GM19372 (cell line): ENCODE results near the gene DUOX2.
"Not testable (repeated sequence)": the region's sequence is repeated elsewhere in the genome, so short reads cannot be mapped to it uniquely, and the experiment has no call there.

Experiments used
- ATAC-seq: cut with Tn5 transposase; IDR thresholded peaks from one replicate; pipeline ENCODE4 v1.9.1; 2021; ENCODE audit warnings: mild to moderate bottlenecking, low read depth, moderate library complexity; ENCODE audit not compliant: unreplicated experiment

The DUOX2 gene

DNA sequence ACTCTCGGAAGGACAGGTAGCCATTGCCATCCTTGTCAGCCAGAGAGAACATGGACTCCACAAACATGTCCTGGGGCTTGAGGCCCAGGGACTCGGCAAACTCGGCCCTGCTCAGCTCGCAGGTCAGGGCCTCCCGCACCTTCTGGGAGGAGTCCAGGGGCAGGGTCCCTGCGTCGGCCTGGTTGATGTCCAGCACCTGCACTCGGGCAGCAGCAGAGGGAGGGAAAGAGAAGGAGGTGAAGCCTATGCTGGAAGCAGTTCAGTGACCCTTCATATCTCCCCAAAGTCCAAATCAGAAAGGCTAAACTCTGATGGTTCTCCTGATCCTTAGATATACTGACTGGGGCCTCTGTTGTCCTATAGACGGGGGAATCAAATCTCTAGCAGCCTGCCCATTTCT lies 9.8 kb downstream of the DUOX2 start:
- ATAC-seq: not testable (repeated sequence)

DNA sequence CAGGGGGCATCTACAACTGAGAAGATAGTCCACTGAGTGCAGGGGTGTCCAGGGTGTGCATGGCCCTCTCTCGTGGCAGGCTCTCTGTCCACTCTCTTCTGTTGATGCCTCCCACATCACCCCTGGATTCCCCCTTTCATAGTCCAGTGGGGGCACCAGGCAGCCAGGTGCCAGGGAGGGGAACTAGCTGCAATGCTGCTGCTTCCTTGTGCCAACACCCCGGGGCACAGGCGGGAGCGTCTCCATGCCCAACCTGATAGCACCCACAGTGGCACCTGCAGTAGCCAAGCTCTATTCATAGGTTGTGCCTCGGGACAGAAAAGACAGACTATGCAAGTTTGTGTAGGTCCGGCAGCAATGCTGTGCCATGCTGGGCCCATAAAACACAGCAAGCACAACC lies 11.7 kb downstream of the DUOX2 start:
- no peak for ATAC-seq

DNA sequence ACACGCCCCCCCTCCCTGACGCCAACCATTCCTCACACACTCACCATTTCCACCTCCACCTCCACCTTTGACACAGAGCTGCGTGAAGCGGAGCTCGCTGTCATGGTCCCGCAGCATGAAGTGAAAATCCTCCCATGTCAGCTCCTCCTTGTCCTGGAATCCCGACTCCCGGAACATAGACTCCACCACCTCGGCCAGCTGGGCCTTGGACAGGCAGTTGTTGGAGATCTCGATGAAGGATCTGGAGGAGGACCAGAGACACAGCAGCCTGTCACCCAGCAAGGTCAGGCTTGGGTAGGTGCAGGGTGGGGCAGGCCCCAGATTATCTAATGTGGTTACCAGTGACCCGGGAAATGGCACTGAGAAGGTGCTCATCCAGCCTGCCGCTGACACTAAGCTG lies 12.2 kb downstream of the DUOX2 start:
- no peak for ATAC-seq

DNA sequence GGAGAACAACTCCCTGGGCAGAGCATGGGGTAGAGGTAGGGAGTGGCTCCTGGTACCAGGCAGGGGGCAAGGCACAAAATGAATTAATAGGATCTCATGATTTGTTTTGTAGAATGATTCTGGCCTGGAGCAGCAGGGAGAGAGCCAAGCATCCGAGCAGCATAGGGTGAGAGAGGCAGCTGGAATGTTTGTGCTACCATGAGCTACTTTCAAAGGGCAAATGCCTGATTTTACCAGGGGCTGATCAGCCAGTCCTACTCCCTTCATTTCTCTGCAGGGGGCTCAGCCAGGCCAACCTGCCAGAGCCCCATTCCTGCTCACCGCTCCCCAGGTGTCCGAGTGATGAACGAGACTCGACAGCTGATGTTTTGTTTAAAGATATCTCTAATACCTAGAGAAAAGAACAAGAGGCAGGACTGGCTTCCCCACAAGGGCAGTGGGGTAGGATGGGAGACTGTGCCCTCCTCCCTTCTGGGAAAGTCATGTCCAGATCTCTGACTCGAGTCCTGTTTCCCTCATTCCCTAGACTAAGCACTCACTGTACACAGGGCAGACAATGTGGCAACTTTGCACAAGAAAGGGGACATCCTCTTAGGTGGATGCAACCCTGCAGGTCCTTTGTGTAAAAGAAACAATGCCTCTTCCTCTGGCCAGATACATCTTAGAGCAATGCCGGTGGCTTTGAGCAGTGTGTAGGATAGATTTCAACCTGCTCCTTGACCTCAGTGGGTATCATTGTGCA lies 12.9 kb downstream of the DUOX2 start:
- ATAC-seq: no peak

DNA sequence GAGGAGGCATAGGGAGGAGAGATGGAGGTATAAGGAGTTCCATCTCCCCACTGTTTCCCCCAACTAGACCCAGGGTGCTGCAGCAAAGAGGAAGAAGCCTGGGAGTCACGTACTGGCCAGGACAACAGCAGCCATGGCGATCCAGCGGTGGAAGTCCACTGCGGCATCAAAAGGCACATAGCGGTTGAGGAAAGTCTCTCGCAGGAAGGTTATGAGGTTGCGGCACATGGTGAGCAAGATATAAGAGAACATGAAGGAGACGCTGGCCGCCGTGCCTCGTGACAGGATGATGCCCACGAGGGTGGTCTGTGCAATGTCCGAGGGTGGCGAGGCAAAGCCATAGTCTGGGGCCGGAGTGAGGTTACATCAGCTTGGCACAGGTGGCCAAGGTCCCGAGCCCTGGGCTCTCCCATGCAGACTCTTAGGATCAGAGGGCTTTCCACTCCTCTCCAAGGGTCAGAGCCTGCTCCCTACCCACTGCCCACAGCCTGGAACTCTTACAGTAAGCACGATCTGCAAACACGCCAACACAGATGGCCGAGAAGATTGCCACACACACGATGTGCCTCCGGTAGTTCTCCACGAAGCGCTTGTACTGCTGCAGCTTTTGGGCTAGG lies 14.3 kb downstream of the DUOX2 start:
- no peak for ATAC-seq

DNA sequence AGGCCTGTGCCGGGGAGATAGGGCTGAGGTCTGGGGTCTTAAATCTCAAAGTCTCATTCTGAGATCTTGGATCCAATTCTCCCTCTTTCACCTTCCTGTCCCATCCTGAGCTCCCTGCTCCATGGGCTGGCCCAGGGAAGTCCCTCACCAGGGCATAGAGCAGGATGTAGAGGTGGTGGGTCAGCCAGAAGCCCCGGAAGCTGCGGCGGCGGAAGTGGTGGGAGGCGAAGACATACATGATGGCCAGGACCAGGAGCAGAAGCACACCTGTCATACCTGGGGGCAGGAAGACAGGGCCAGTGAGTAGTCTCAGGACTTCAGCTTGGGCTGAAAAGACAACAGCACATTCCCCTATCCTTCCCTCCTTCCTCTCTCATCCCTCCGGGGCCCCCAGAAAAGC lies 16.5 kb downstream of the DUOX2 start:
- no peak for ATAC-seq

DNA sequence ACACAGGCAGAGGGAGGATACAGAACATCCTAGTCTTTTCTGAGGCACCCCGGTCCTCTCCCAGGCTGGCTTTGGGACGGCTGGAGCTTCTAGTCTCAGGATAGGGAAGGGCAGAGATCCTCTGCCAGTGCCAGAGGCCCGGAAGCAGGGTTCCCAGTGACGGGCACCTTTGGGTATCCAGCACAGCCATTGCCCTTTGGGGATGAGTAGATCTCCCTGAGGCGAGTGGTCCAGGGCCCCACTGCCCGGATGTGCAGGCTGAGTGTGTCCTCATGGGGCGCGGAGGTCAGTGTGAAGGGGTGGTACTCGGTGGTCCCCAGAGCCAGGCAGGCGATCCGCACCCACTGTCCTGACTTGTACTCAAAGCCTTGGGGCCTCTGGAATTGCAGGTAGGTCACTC lies 18.3 kb downstream of the DUOX2 start:
- no peak for ATAC-seq

DNA sequence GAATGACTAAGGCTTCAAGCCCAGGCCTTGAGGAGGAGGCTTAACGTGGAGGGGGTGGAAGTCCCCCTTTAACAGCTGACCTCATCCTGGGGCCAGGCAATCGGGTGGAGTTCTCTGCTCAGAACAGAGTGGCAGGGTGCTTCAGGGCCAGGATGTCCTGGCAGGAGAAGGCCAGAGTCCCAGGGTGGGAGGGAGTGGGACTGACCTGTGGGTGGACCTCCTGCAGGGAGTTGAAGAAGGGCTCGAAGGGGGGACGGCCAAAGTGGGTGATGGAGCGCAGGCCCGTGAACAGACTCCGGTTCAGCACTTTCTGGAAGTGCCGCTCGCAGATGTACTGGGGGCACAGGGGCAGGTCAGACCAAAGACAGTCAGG lies 19.6 kb downstream of the DUOX2 start:
- no peak for ATAC-seq

DNA sequence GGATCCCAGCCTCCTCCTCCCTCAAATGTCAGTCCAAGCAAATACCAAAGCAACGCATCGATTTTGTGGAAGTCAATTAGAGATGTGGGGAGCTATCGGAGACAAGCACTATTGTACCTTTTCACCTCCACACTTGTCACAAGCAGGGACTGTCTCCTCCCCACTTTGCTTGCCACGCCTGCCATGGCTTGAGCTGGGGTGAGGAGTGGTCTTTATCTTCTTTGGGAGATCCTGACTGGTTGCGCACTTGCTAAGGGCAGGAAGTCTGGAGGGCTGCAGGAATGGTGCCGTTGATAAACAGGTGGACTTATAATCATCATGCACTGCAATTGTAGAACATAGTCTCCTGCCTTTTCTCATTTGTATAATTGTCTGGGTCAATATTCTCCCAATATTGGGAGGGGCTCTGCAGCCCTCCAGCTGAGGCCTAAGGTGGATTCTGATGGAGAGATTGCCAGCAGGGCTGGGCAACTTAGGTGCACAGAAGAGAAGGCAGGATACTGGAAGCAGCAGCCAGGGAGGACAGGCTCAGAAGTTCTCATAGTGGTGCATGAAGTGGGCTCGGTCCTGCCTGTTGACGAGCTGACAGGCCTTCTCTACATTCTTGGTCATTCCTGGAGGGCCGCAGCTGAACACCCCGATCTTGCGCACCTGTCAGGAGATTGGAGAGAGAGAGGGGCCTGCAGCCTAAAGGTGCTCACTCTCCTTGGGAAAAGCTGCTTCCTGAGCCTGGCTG lies 20.2 kb downstream of the DUOX2 start:
- ATAC-seq: no peak

DNA sequence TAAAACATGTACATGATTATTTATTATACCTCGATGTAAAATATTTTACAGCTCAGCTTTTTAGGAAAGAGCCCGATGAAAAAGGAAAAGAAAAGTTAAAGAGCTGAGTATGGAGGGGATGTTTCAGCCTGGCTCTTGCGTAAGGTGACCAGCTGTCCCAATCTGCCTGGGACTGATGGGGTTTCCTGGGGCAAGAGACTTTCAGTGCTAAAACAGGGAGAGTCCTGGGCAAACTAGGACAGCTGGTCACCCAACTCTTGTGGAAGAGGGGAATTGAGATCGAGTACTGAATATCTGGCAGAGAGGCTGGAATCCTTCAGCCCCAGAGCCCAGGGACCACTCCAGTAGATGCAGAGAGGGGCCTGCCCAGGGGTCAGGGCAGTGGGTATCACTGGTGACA lies 21.0 kb downstream of the DUOX2 start:
- no peak for ATAC-seq

DNA sequence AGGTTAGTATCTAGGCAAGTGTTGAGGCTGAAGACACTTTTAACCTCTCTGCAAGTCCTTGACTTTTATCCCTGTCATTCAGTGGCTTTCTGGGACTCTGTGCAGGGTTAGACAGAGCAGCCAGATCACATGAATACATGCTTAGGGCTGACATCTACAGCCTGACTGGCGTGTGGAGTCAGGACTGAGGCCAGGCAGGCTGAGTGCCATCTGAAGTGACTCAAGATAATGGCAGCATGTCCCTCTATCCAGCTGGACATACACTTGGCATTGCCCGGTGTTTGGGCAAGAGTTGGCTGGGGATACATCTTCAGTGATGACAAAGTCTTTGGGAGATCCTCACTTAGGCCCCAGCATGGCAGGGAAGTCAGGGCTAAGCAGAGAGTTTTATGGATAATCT lies 22.4 kb downstream of the DUOX2 start:
- no peak for ATAC-seq

DNA sequence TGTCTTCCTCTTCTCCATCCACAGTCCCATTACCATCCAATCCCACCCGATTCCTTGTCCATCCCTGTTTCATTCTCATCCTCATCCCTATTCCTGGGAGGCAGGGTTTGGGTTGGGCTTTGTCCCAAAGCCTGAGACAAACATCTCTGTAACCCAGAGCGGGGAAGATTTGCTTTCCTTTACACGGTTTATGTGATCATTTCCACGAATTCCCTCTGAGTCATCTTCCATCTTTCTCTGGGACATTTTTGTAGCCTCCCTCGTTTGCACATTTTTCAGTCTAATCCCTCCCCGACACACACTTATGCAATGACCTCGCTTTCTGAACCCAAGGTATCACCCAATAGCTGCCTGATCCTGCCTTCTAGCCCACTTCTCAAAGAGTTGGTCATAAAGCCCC lies 22.8 kb downstream of the DUOX2 start:
- ATAC-seq: no peak

DNA sequence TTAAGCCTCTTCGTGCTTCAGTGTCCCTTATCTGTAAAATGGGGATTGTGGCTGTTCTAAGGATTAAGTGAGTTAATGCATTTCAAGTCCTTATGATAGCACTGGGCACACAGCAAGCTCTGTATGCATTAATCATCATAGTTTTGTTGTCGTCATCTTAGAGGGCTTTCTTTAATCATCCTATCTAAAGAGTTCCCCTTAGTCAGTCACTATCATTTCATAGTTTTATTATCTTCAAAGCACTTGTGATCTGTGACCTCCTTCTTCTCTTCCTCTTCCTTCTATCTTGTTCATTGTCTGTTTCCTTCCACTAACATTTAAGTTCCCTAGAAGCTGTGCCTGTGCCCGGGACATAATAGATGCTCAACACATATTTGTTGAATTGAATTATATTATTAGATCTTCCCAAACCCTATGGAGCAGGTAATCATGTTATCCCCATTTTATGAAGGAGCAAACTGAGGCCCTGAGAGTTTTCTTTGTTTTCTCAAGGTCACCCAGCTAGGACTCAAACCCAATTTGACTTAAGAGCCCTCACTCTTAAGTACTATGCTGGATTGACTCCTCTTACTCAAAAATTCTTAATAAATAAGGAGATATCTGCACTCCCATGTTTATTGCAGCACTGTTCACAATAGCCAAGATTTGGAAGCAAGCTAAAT lies 24.1 kb downstream of the DUOX2 start:
- no peak for ATAC-seq

DNA sequence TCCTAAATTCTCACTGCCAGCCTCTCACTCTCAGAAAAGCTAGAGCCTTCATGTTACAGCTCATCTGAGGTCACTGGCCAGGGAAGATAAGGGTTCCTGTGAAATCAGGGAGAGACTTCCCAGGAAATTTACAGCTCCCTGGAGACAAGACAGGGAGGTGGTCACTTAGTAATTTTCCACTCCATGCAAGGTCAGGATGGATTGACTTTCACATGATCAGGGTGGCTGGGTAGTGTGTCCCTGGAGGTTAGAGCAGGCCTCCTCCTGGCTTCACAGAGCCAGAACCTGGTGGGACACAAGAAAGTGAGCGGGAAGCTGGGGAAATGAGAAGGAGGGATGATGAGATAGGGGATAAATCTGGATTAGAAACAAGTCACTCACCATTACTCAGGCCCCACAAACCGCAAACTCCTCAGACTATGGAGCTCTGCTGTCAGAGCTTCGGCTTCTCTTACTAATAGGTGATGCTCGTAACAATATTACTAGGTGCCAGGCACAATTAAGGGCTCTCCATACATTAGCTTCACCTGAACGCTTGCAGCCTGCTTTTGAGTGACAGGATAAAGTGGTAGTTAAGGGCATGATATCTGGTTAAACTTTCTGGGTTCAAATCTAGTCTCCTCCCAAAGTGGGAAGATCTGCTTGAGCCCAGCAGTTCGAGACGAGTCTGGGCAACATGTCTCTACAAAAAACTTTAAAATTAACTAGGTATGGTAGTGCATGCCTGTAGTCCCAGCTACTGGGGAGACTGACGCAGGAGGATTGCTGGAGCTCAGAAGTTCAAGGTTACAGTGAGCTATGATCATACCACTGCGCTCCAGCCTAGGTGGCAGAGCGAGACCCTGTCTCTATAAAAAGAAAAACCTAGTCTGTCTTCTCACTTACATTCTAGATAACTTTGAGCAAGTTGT lies 24.9 kb downstream of the DUOX2 start:
- ATAC-seq: no peak

DNA sequence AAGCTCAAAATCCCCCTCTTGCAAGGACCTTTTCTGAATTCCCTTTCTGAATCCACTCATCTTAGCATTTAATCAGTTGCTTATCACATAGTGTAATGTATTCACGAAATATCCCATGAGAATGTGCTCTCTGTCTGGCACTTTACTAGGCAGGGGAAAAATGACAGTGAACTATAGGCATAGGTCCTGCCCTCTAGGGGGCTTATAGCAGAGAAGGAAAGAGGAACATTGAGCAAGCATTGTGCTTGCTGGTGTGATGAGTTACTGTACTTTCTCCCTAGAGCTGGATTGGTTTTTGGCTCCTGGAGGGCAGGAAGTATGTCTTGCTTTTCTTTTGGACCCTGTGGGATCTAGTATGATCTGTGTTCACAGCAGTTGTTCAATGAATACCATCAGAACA lies 26.5 kb downstream of the DUOX2 start:
- ATAC-seq: no peak

DNA sequence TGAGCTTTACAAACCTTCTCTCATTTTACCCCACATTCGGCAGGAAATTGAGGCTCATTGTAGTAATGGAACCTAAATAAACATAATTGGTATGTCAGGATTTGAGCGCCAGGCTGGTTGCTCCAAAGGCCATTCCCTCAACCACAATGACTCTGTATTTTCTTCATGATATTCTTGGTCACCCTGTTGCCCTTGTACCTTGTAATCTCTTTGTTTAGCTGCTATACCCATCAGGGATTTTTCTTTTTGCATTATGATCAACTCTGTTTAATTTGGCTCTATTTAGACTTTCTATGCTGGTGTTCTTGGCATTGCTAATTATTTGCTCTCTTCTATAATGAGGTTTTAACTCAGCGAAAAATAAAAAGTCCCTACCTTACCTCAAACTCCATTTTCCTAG lies 29.8 kb downstream of the DUOX2 start:
- ATAC-seq: no peak

DNA sequence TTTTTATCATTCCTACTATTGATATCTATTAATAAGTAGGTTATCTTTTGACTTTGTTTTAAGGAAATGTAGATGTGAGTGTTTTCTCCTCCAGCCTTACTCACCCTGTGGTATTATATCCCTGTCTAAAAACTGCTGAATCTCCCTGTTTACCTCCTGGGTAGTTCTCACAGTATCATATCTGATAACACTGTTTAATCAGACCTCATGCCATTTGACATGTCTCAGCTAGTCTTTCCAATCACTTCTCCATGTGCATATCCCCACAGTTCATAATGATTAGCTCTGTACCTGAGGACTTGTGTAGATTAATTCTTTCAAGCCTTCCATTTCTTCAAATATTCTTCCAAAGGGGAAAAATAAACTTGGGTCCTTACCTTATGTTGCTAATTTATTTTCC lies 30.7 kb downstream of the DUOX2 start:
- ATAC-seq: no peak

DNA sequence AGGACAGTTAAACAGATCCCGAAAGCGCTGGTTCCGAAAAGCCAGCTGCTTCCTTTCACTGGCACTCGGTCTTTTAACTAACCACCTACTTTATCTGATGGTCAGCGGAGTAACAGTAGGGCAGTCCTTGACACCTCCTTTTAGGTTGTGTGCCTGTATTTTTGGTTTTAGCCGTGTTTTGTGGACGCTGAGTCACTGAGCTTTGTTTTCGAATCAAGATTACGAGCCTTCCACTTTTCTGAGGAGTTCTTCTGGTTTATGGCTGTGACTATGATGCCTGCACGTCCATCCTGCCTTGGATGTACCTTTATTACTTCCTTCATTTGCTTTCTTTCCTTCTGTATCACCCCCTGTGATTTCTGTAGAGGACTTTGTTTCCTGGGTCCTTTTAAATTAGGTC lies 31.6 kb downstream of the DUOX2 start:
- ATAC-seq: not testable (repeated sequence)

DNA sequence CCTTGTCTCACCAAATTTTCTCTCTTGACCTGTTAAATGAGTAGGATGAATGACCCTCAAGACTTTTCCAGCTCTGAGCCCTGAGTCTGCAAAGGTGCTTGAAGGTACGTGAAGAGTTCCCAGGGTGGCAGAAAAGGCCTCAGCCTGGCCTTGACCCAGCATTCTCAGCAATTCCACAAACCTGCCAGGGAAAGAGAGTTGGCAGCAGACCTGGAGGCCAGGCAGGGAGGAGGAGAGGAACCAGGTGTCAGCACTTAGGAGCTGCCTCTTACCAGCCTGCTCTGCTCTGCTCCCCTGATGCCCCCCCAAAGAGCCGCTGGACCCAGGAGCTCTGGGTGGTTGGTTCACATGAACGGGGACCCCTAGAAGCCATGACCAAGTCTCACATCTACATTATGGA lies 33.4 kb downstream of the DUOX2 start:
- not testable (repeated sequence) for ATAC-seq

DNA sequence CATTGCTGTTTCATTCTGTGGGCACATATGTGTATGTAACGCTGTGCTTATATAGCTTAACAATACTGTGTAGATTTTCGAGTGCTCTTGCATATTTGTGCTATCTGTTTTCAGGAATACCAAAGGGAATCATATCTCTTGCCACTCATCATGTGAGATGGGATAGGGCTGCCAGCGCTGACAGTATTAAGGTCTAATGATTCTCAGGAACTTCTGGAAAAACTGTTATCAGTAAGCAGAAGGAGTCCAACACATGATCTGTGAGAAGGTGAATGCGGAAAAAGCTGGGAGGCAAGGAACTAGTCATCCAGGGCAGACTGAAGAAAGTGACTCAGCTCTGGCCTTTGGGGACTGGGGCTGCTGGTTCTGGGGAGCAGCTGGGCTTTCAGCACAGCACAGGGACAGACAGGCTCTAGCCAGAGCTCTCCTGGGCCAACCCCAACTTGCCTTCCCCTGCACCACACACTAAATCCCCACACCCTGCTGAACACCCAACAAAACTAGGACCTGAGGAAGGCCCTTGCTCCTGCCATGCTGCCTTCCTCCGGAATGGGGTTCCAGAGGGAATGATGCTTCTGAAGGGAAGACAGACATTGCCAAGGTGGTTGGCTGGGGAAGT lies 34.2 kb downstream of the DUOX2 start:
- not testable (repeated sequence) for ATAC-seq
